Testis (tissue), 3 donors: ENCODE data around the gene PAQR4. TPM values are rescaled to one million over a fixed set of nuclear protein-coding genes. Genes with fewer than 3 reads are reported as not detected.

Experiments used
- DNase-seq: peaks from one replicate; pipeline ENCODE4 v3.0.0-alpha.2; 2019
- H3K27ac ChIP-seq, 2 donors: fragments of 200-600 bp; sonication (generic); one replicate each; pipeline ENCODE4 v1.5.1; 2019
- H3K27me3 ChIP-seq: fragments of 200-600 bp; sonication (generic); one replicate; pipeline ENCODE4 v1.5.1; 2019
- H3K36me3 ChIP-seq: fragments of 200-600 bp; sonication (generic); one replicate; pipeline ENCODE4 v1.5.1; 2017; ENCODE audit warnings: low read depth; ENCODE audit errors: missing control alignments
- H3K4me1 ChIP-seq: fragments of 200-600 bp; sonication (generic); one replicate; pipeline ENCODE4 v1.5.1; 2019
- H3K4me3 ChIP-seq, 2 donors: fragments of 200-600 bp; sonication (generic); one replicate each; pipeline ENCODE4 v1.5.1; 2017 to 2019
- H3K9me3 ChIP-seq: fragments of 200-600 bp; sonication (generic); one replicate; pipeline ENCODE4 v1.5.1; 2017
- CTCF ChIP-seq, 3 experiments: fragments of 450-650 bp in 2 of 3; fragments of 200-600 bp in 1 of 3; sonication (generic) in 1 of 3; IDR thresholded peaks; one replicate each; pipeline ENCODE4 v1.5.1; 2016 to 2019; ENCODE audit warnings: antibody characterized with exemption in 3 of 3, mild to moderate bottlenecking in 2 of 3, moderate library complexity in 1 of 3
- POLR2A ChIP-seq: fragments of 450-650 bp; IDR thresholded peaks from one replicate; pipeline ENCODE4 v1.6.1; 2017; ENCODE audit warnings: antibody characterized with exemption, mild to moderate bottlenecking, moderate library complexity
- WGBS, 2 donors: methylation state at CpG; one replicate each; pipeline ENCODE4 v1.1.5; 2018; 5-methylcytosine and 5-hydroxymethylcytosine counted together
- intact Hi-C: fragments of 100-400 bp; cut with DNase I; formaldehyde crosslinking; loops from one replicate; pipeline ENCODE4 v1.15.1; 2023; ENCODE audit warnings: low total_unique reads
- polyA plus RNA-seq: library from polyadenylated mRNA; stranded (reverse); fragments of 350-450 nt; fragmentation: Illumina TruSeq; extraction: RNeasy Lipid Tissue Mini Kit (QIAGEN cat#74804); gene quantifications from one replicate; pipeline ENCODE4 v1.2.3, GENCODE V29; 2014; ENCODE audit warnings: low read depth, low replicate concordance; ENCODE audit not compliant: insufficient read depth
- total RNA-seq, 2 donors: library from RNA; depleted of rRNA; stranded (reverse); fragments of >200 nt; gene quantifications; one replicate each; pipeline ENCODE4 v1.2.3, GENCODE V29; 2016

Gene PAQR4
- total and polyA plus RNA-seq, 3 donors from 2014 or later, result 6.2 to 7.1 (median 6.4) TPM

GRCh38 chr16:2999929-3000328 lies 30.8 kb downstream of the PAQR4 start:
- Histone ChIP-seq H3K9me3 (no peaks in the 10 kb centered on the region), H3K36me3 (no peaks in the 10 kb centered on the region), H3K27me3 (no peaks in the 10 kb centered on the region), H3K27ac (no peak overlapping the region), H3K4me1 (peaks cover 2% of the 10 kb centered on the region), H3K4me3 (no peak overlapping the region)
- WGBS, 2 donors, result 89 to 93% methylated on average over 6 of the region's 6 CpGs
- intact Hi-C loops, result no loop called here
- no peak for DNase-seq
- TF ChIP-seq POLR2A (no peak), CTCF (IDR thresholded peaks at IDR 0.05) (no peak)

GRCh38 chr16:3000540-3000939 lies 31.4 kb downstream of the PAQR4 start:
- WGBS, 2 donors, result 86% methylated on average over 4 of the region's 4 CpGs; no CpG with 5 or more reads in 1 of the 2 donors
- H3K36me3 ChIP-seq, result no peaks in the 10 kb centered on the region
- TF ChIP-seq POLR2A (no peak), CTCF (IDR thresholded peaks at IDR 0.05) (no peak)
- intact Hi-C loops, result no loop called here
- no peak overlapping the region for H3K4me3 ChIP-seq
- no peak overlapping the region for H3K27ac ChIP-seq
- no peaks in the 10 kb centered on the region for H3K9me3 ChIP-seq
- H3K4me1 ChIP-seq, result peaks cover 4% of the 10 kb centered on the region
- no peak for DNase-seq
- no peaks in the 10 kb centered on the region for H3K27me3 ChIP-seq

GRCh38 chr16:3001316-3001715 lies 32.2 kb downstream of the PAQR4 start:
- WGBS, 2 donors, result 75 to 78% methylated on average over 5 to 12 of the region's 12 CpGs
- no peak for TF ChIP-seq CTCF (IDR thresholded peaks at IDR 0.05)
- TF ChIP-seq POLR2A, result no peak
- DNase-seq, result no peak

GRCh38 chr16:3003582-3004270 lies 34.6 kb downstream of the PAQR4 start:
- Histone ChIP-seq H3K4me3 (peak overlapping the region; percentile 16 to 27), H3K4me1 (peaks cover 4% of the 10 kb centered on the region), H3K9me3 (no peaks in the 10 kb centered on the region), H3K27ac (no peak overlapping the region), H3K36me3 (no peaks in the 10 kb centered on the region), H3K27me3 (no peaks in the 10 kb centered on the region)
- DNase-seq, result peak; percentile 98
- intact Hi-C loops, result no loop called here
- WGBS, 2 donors, result 7 to 9% methylated on average over 31 to 43 of the region's 58 CpGs
- TF ChIP-seq POLR2A (no peak), CTCF (IDR thresholded peaks at IDR 0.05) (peak in 2 of 3 experiments; percentile 31 to 38)

More at GRCh38 chr16:3001316-3001715, 32.2 kb downstream of the PAQR4 start:
- Histone ChIP-seq H3K4me1 (peaks cover 4% of the 10 kb centered on the region), H3K36me3 (no peaks in the 10 kb centered on the region), H3K9me3 (no peaks in the 10 kb centered on the region), H3K4me3 (no peak overlapping the region), H3K27me3 (no peaks in the 10 kb centered on the region), H3K27ac (no peak overlapping the region)
- intact Hi-C loops, result no loop called here

GRCh38 chr16:3004319-3004718 lies 35.2 kb downstream of the PAQR4 start:
- peaks cover 4% of the 10 kb centered on the region for H3K4me1 ChIP-seq
- H3K27me3 ChIP-seq, result no peaks in the 10 kb centered on the region
- H3K27ac ChIP-seq, result no peak overlapping the region
- H3K9me3 ChIP-seq, result no peaks in the 10 kb centered on the region
- H3K4me3 ChIP-seq, result no peak overlapping the region
- no peak for DNase-seq
- intact Hi-C loops, result no loop called here
- no peak for TF ChIP-seq POLR2A
- TF ChIP-seq CTCF (IDR thresholded peaks at IDR 0.05), result no peak
- no peaks in the 10 kb centered on the region for H3K36me3 ChIP-seq
- 0% methylated on average over 3 to 11 of the region's 67 CpGs for WGBS, 2 donors
